Activated naive CD8-positive, alpha-beta T cell treated with anti-CD3 and anti-CD28 coated beads, Interleukin-2, amount 50 U/mL, for 24 hours (primary cell): ENCODE measurements around the gene FAM81A.
"Not testable (repeated sequence)": the region's sequence is repeated elsewhere in the genome, so short reads cannot be mapped to it uniquely, and the experiment has no call there.

Source experiments
- ATAC-seq: fragments of 150-1000 bp; cut with Tn5 transposase; one replicate; pipeline ENCODE4 v1.10.0; 2021
- DNase-seq: peaks from one replicate; pipeline ENCODE4 v3.0.0; 2021
- H3K27ac Mint-ChIP-seq: one replicate; pipeline ENCODE4 v1.8.0; 2021; ENCODE audit warnings: mild to moderate bottlenecking, mixed read lengths
- H3K27me3 Mint-ChIP-seq: one replicate; pipeline ENCODE4 v1.8.0; 2021; ENCODE audit warnings: mixed read lengths
- H3K36me3 Mint-ChIP-seq: one replicate; pipeline ENCODE4 v1.8.0; 2021; ENCODE audit warnings: low read depth, mixed read lengths
- H3K4me1 Mint-ChIP-seq: one replicate; pipeline ENCODE4 v1.8.0; 2021; ENCODE audit warnings: mixed read lengths
- H3K4me3 Mint-ChIP-seq: one replicate; pipeline ENCODE4 v1.8.0; 2021; ENCODE audit warnings: mild to moderate bottlenecking, moderate library complexity, mixed read lengths
- H3K9me3 Mint-ChIP-seq: one replicate; pipeline ENCODE4 v1.8.0; 2021; ENCODE audit warnings: mixed read lengths

FAM81A gene

GRCh38 chr15:59443341-59444072 is 5.5 kb downstream of the FAM81A start:
- Mint-ChIP-seq H3K9me3 (no peaks in the 10 kb centered on the region), H3K4me1 (peaks cover 7% of the 10 kb centered on the region), H3K27ac (no peak overlapping the region), H3K27me3 (peaks cover 21% of the 10 kb centered on the region), H3K36me3 (no peaks in the 10 kb centered on the region), H3K4me3 (no peak overlapping the region)
- DNase-seq (no peak), ATAC-seq (no peak)

- peaks cover 15% of the 10 kb centered on the region for H3K27me3 Mint-ChIP-seq
These were observed 6.3 kb downstream of the FAM81A start for GRCh38 chr15:59444081-59444835.

DNA sequence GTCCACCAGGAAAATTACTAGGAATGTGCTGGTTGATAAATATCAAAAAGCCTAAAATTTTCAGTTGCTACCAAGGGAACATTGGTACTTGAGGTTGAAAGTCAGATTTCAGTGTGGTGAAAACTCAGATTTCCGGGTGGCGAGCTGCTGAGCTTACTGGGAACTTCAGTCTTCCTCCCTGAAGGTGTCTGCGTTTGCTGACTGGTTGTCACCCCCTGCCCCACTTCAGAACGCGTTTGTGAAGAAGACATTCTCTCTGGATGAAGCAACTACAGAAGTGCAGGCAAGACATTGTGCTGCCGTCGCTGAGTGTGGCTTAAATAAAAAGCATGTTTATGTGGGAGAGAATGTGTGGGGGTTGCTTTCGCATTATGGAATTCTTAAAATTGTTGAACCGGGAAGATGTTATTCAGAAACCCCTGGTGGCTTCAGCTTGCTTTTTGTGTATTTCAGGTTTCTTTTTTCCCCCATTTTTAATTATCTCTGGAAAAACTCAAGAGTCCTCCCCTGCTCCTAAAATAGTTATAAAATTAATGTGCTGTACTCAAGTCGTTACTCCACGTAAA is 7.1 kb downstream of the FAM81A start:
- ATAC-seq (no peak), DNase-seq (no peak)
- no peaks in the 10 kb centered on the region for H3K9me3 Mint-ChIP-seq
- H3K27me3 Mint-ChIP-seq = peaks cover 9% of the 10 kb centered on the region
- H3K4me1 Mint-ChIP-seq = peaks cover 4% of the 10 kb centered on the region
- no peak overlapping the region for H3K4me3 Mint-ChIP-seq
- H3K36me3 Mint-ChIP-seq = no peaks in the 10 kb centered on the region
- no peak overlapping the region for H3K27ac Mint-ChIP-seq

More at GRCh38 chr15:59444081-59444835, 6.3 kb downstream of the FAM81A start:
- H3K4me3 Mint-ChIP-seq = no peak overlapping the region
- no peak for DNase-seq
- ATAC-seq = no peak
- peaks cover 4% of the 10 kb centered on the region for H3K4me1 Mint-ChIP-seq
- no peak overlapping the region for H3K27ac Mint-ChIP-seq
- H3K36me3 Mint-ChIP-seq = no peaks in the 10 kb centered on the region
- no peaks in the 10 kb centered on the region for H3K9me3 Mint-ChIP-seq

- peaks cover 4% of the 10 kb centered on the region for H3K27me3 Mint-ChIP-seq
- peaks cover 4% of the 10 kb centered on the region for H3K4me1 Mint-ChIP-seq
- DNase-seq (no peak), ATAC-seq (no peak)
- H3K9me3 Mint-ChIP-seq = no peaks in the 10 kb centered on the region
- H3K4me3 Mint-ChIP-seq = no peak overlapping the region
- no peaks in the 10 kb centered on the region for H3K36me3 Mint-ChIP-seq
- no peak overlapping the region for H3K27ac Mint-ChIP-seq
These were observed 8.4 kb downstream of the FAM81A start for GRCh38 chr15:59446232-59446957.

DNA sequence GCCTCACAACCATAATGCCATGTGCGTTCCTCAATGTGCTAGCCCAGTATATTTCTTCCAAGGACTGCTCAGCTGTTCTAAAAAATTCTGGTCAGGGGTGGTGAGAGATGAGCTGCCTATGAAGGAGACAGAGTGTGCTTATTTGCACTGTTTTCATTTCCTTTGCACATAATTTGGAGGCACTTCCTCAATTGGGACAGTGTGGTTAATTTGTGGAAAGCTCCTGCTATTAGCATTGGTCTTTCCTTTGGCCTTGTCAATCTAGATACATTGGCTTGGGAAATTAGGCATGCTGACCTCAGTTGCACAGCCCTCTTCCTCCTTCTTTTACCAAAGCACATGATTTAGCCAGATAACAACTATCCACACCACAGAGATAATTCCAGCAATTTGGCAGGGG is 9.4 kb downstream of the FAM81A start:
- Mint-ChIP-seq H3K36me3 (no peaks in the 10 kb centered on the region), H3K27me3 (no peaks in the 10 kb centered on the region), H3K9me3 (no peaks in the 10 kb centered on the region), H3K27ac (no peak overlapping the region), H3K4me1 (no peaks in the 10 kb centered on the region), H3K4me3 (no peak overlapping the region)
- ATAC-seq (no peak), DNase-seq (no peak)

- Mint-ChIP-seq H3K36me3 (no peaks in the 10 kb centered on the region), H3K4me1 (no peaks in the 10 kb centered on the region), H3K27ac (no peak overlapping the region), H3K27me3 (no peaks in the 10 kb centered on the region), H3K4me3 (no peak overlapping the region), H3K9me3 (no peaks in the 10 kb centered on the region)
- ATAC-seq (no peak), DNase-seq (no peak)
These were observed 10.9 kb downstream of the FAM81A start for GRCh38 chr15:59448871-59449270.

DNA sequence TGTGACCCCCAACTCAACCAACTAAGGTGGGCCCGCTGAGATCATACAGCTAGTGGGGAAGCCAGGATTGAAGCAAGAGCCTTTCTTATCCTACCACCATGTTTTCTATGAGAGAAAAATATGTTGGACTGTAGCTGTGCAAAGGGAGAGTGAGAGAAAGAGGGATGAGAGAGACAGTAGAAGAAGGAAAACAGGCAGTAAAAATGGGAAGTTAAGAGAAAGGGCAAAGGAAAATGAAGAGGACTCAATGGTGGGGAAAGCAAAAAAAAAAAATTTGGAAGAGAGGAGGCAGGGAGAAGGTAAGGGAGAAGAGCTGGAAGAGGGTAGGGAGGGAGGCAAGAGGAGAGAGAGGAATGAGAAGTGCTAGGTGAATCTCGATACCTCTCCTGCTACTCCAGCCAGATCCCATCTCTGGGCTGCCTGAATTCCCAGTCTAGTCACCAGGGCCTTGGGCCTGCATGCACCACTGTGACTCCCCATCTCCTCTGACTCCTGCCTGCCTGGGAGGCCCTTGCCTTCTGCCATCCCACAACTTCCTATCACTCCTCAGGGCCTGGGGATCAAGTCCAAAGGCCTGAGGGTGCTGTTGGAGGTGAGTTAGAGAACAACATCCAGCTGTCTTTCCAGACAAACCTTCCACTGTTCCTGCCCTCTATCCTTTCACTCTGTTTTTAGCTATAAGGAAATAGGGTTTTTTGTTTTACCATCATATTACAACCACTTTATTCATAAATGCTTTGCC is 15.7 kb downstream of the FAM81A start:
- H3K27ac Mint-ChIP-seq = no peak overlapping the region
- H3K27me3 Mint-ChIP-seq = no peaks in the 10 kb centered on the region
- ATAC-seq (no peak), DNase-seq (no peak)
- H3K4me3 Mint-ChIP-seq = no peak overlapping the region
- no peaks in the 10 kb centered on the region for H3K9me3 Mint-ChIP-seq
- H3K4me1 Mint-ChIP-seq = no peaks in the 10 kb centered on the region
- no peaks in the 10 kb centered on the region for H3K36me3 Mint-ChIP-seq

DNA sequence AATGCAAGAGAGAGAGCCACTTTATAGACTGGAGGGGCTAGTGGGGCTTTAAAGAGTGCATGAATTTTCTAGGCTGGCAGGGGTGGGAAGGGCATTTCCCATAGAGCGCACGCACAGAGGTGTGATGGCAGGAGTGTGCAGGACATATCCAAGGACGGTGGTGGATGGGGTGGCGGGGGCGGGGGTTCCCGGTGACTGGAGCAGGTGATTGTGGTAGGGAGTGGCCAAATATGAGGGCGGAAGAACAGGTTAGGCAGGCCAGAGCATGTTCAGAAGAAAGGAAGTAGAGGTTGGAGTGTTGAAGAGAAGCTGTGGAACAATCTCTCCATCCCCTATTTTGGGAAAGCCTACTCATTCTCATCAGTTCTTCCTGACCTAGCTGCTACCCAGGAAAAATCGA is 18.1 kb downstream of the FAM81A start:
- Mint-ChIP-seq H3K27ac (no peak overlapping the region), H3K36me3 (peaks cover under 1% of the 10 kb centered on the region), H3K9me3 (no peaks in the 10 kb centered on the region), H3K27me3 (no peaks in the 10 kb centered on the region), H3K4me1 (no peaks in the 10 kb centered on the region), H3K4me3 (no peak overlapping the region)
- no peak for DNase-seq
- no peak for ATAC-seq

DNA sequence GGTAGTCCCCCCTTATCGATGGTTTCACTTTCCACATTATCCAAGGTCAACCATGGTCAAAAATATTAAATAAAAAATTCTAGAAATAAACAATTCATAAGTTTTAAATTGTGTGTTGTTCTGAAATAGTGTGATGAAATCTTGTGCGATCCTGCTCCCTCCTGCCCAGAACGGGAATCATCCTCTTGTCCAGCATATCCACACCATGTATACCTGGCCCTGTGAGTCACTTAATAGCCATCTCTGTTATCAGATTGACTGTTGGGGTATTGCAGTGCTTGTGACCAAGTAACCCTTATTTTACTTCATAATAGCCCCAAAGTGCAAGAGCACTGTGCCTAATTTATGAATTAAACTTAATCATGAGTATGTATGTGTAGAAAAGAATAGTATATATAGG is 19.1 kb downstream of the FAM81A start:
- H3K4me1 Mint-ChIP-seq = no peaks in the 10 kb centered on the region
- peaks cover 1% of the 10 kb centered on the region for H3K36me3 Mint-ChIP-seq
- no peak overlapping the region for H3K27ac Mint-ChIP-seq
- no peaks in the 10 kb centered on the region for H3K27me3 Mint-ChIP-seq
- H3K4me3 Mint-ChIP-seq = no peak overlapping the region
- no peaks in the 10 kb centered on the region for H3K9me3 Mint-ChIP-seq
- ATAC-seq (no peak), DNase-seq (no peak)

DNA sequence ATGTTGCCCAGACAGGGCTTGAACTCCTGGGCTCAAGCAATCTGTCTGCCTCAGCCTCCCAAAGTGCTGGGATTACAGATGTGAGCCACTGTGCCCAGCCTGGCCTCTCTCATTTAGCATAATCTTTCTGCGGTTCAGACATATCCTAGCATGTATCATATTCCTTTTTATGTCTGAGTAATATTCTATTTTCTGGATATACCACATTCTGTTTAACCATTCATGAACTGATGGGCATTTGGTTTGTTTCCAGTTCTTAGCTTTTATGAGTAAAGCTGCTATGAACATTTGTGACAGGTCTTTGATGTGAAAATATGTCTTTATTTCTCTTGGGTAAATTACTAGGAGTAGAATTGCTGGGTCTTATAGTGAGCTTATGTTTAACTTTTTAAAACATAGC is 23.5 kb downstream of the FAM81A start:
- DNase-seq (no peak), ATAC-seq (no peak)
- H3K4me3 Mint-ChIP-seq = no peak overlapping the region
- peaks cover 3% of the 10 kb centered on the region for H3K27me3 Mint-ChIP-seq
- no peaks in the 10 kb centered on the region for H3K4me1 Mint-ChIP-seq
- peaks cover 1% of the 10 kb centered on the region for H3K36me3 Mint-ChIP-seq
- H3K9me3 Mint-ChIP-seq = peaks cover 10% of the 10 kb centered on the region
- H3K27ac Mint-ChIP-seq = no peak overlapping the region

DNA sequence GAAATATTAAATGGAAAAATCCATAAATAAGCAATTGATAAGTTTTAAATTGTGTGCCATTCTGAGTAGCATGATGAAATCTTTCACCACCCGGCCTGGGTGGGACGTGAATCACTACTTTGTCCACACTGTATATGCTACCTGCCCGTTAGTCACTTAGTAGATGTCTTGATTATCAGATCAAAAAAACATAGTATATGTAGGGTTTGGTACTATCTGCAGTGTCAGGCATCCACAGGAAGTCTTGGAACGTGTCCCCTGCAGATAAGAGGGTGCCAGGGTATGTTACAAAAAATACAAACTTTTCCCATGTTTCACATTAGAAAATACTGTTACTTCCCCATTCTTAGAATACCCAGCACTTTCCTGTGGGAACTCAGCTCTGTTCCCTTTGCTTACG is 35.2 kb downstream of the FAM81A start:
- Mint-ChIP-seq H3K36me3 (peaks cover 2% of the 10 kb centered on the region), H3K9me3 (no peaks in the 10 kb centered on the region), H3K4me1 (peaks cover 5% of the 10 kb centered on the region), H3K4me3 (no peak overlapping the region), H3K27me3 (peaks cover 6% of the 10 kb centered on the region), H3K27ac (no peak overlapping the region)
- ATAC-seq = no peak
- no peak for DNase-seq

GRCh38 chr15:59475161-59475560 is 37.2 kb downstream of the FAM81A start:
- not testable (repeated sequence) for DNase-seq, H3K4me3 Mint-ChIP-seq, H3K36me3 Mint-ChIP-seq, H3K9me3 Mint-ChIP-seq, H3K27ac Mint-ChIP-seq, H3K4me1 Mint-ChIP-seq, ATAC-seq
- peaks cover 13% of the 10 kb centered on the region for H3K27me3 Mint-ChIP-seq

DNA sequence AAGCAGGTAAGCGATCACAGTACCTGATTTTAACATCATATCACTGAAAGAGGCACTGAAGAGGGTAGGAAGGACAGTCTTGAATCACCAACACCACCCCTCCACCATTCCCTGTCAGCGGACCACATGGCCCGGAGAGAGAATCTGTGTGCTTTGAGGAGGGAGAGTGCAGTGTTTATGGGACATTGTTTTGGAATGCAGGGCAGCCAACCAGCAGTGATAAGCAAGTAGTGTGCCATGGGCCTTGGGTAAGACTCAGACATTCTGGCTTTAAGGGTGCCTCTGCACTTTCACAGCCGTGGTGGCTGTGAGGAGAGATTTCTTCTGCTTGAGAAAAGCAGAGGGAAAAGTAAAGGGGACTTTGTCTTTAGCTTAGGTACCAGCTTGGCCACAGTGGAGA is 46.4 kb downstream of the FAM81A start:
- Mint-ChIP-seq H3K9me3 (no peaks in the 10 kb centered on the region), H3K4me3 (no peak overlapping the region), H3K27me3 (peaks cover 6% of the 10 kb centered on the region), H3K27ac (no peak overlapping the region), H3K36me3 (no peaks in the 10 kb centered on the region), H3K4me1 (peaks cover 2% of the 10 kb centered on the region)
- ATAC-seq = no peak
- no peak for DNase-seq

DNA sequence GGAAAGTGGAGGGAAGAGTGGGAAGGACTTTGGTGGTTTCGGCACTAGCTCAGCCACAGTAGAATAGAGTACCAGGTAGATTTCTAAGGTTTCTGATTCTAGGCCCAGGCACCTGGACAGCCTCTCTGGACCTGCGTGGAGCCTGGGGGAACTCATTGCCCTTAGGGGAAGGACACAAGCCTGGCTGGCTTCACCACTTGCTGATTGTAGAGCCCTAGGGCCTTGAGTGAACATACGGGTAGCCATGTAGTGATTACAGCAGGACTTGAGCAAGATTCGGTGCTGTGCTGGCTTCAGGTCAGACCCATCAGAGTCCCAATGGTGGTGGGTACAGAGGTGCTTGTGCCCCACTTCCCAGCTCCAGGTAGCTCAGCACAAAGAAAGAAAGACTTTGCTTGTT is 47.0 kb downstream of the FAM81A start:
- no peak for DNase-seq
- Mint-ChIP-seq H3K4me1 (peaks cover 2% of the 10 kb centered on the region), H3K9me3 (no peaks in the 10 kb centered on the region), H3K4me3 (no peak overlapping the region), H3K27me3 (peaks cover 2% of the 10 kb centered on the region), H3K36me3 (no peaks in the 10 kb centered on the region), H3K27ac (no peak overlapping the region)
- no peak for ATAC-seq
